Muscle layer of colon (tissue), 2 donors: ENCODE measurements around the gene PIGZ.
"Not testable (repeated sequence)": the region's sequence is repeated elsewhere in the genome, so short reads cannot be mapped to it uniquely, and the experiment has no call there.

Source experiments
- H3K27ac ChIP-seq: one replicate; pipeline ENCODE4 v1.7.0; 2013; ENCODE audit warnings: low read depth, mild to moderate bottlenecking, low read length, moderate library complexity
- H3K27me3 ChIP-seq, 2 donors: one replicate each; pipeline ENCODE4 v1.7.0; 2013; ENCODE audit warnings: low read length in 2 of 2, mild to moderate bottlenecking in 2 of 2; ENCODE audit not compliant: insufficient read depth in 2 of 2, control insufficient read depth in 1 of 2
- H3K36me3 ChIP-seq: one replicate; pipeline ENCODE4 v1.7.0; 2013; ENCODE audit warnings: mild to moderate bottlenecking, low read length; ENCODE audit not compliant: insufficient read depth
- H3K4me1 ChIP-seq: one replicate; pipeline ENCODE4 v1.7.0; 2013; ENCODE audit warnings: mild to moderate bottlenecking, low read length; ENCODE audit not compliant: insufficient read depth
- H3K4me3 ChIP-seq, 2 donors: one replicate each; pipeline ENCODE4 v1.7.0; 2013; ENCODE audit warnings: low read length in 2 of 2, low read depth in 1 of 2, mild to moderate bottlenecking in 1 of 2, moderate library complexity in 1 of 2
- H3K9ac ChIP-seq: one replicate; pipeline ENCODE4 v1.7.0; 2013; ENCODE audit warnings: low read length
- H3K9me3 ChIP-seq: one replicate; pipeline ENCODE4 v1.7.0; 2013; ENCODE audit warnings: mild to moderate bottlenecking, low read length
- donor health status: abdominal sarcoma.
- donor health status: Adenocarcinoma of cecum.

PIGZ gene

GRCh38 chr3:196962108-196962929 lies 6.3 kb downstream of the PIGZ start:
- no peaks in the 10 kb centered on the region for H3K9me3 ChIP-seq
- H3K27ac ChIP-seq: no peak overlapping the region
- no peak overlapping the region for H3K9ac ChIP-seq
- H3K27me3 ChIP-seq: no peaks in the 10 kb centered on the region
- no peaks in the 10 kb centered on the region for H3K4me1 ChIP-seq
- no peaks in the 10 kb centered on the region for H3K36me3 ChIP-seq
- H3K4me3 ChIP-seq: no peak overlapping the region

GRCh38 chr3:196954832-196955231 lies 13.8 kb downstream of the PIGZ start:
- Histone ChIP-seq H3K4me1 (no peaks in the 10 kb centered on the region), H3K27ac (no peak overlapping the region), H3K4me3 (no peak overlapping the region), H3K9me3 (no peaks in the 10 kb centered on the region), H3K9ac (no peak overlapping the region), H3K27me3 (no peaks in the 10 kb centered on the region), H3K36me3 (no peaks in the 10 kb centered on the region)

- Histone ChIP-seq H3K36me3 (no peaks in the 10 kb centered on the region), H3K27me3 (no peaks in the 10 kb centered on the region), H3K4me1 (no peaks in the 10 kb centered on the region), H3K9ac (no peak overlapping the region), H3K4me3 (no peak overlapping the region), H3K27ac (no peak overlapping the region), H3K9me3 (no peaks in the 10 kb centered on the region)
Measured at GRCh38 chr3:196951371-196951770, 17.3 kb downstream of the PIGZ start.

- no peaks in the 10 kb centered on the region for H3K9me3 ChIP-seq
- no peak overlapping the region for H3K4me3 ChIP-seq
Measured at GRCh38 chr3:196949750-196950149, 18.9 kb downstream of the PIGZ start.

GRCh38 chr3:196949285-196949619 lies 19.4 kb downstream of the PIGZ start:
- no peak overlapping the region for H3K9ac ChIP-seq
- H3K27ac ChIP-seq: no peak overlapping the region
- H3K36me3 ChIP-seq: no peaks in the 10 kb centered on the region
- no peaks in the 10 kb centered on the region for H3K27me3 ChIP-seq
- no peaks in the 10 kb centered on the region for H3K4me1 ChIP-seq
- H3K4me3 ChIP-seq: no peak overlapping the region
- H3K9me3 ChIP-seq: no peaks in the 10 kb centered on the region

More at GRCh38 chr3:196949750-196950149, 18.9 kb downstream of the PIGZ start:
- Histone ChIP-seq H3K27me3 (no peaks in the 10 kb centered on the region), H3K4me1 (no peaks in the 10 kb centered on the region), H3K36me3 (no peaks in the 10 kb centered on the region), H3K27ac (no peak overlapping the region), H3K9ac (no peak overlapping the region)

- Histone ChIP-seq H3K27me3 (no peaks in the 10 kb centered on the region), H3K36me3 (no peaks in the 10 kb centered on the region), H3K4me3 (no peak overlapping the region), H3K4me1 (peaks cover 2% of the 10 kb centered on the region), H3K9ac (no peak overlapping the region), H3K9me3 (no peaks in the 10 kb centered on the region), H3K27ac (no peak overlapping the region)
Measured at GRCh38 chr3:196948442-196949284, 20.0 kb downstream of the PIGZ start.

GRCh38 chr3:196947860-196948441 lies 20.7 kb downstream of the PIGZ start:
- Histone ChIP-seq H3K9me3 (no peaks in the 10 kb centered on the region), H3K27ac (no peak overlapping the region), H3K27me3 (no peaks in the 10 kb centered on the region), H3K36me3 (no peaks in the 10 kb centered on the region), H3K4me3 (no peak overlapping the region), H3K4me1 (peaks cover 8% of the 10 kb centered on the region), H3K9ac (no peak overlapping the region)

- no peaks in the 10 kb centered on the region for H3K27me3 ChIP-seq
- H3K27ac ChIP-seq: no peak overlapping the region
- H3K4me1 ChIP-seq: peaks cover 8% of the 10 kb centered on the region
- no peak overlapping the region for H3K4me3 ChIP-seq
- H3K9me3 ChIP-seq: no peaks in the 10 kb centered on the region
- H3K36me3 ChIP-seq: no peaks in the 10 kb centered on the region
- H3K9ac ChIP-seq: no peak overlapping the region
Measured at GRCh38 chr3:196947136-196947859, 21.3 kb downstream of the PIGZ start.

- not testable (repeated sequence) for H3K27ac ChIP-seq, H3K27me3 ChIP-seq, H3K9me3 ChIP-seq, H3K36me3 ChIP-seq, H3K9ac ChIP-seq
- peak overlapping the region in 1 of 2 donors; percentile 98 for H3K4me3 ChIP-seq
- peaks cover 13% of the 10 kb centered on the region for H3K4me1 ChIP-seq
Measured at GRCh38 chr3:196944037-196944790, 24.4 kb downstream of the PIGZ start.

GRCh38 chr3:196942915-196943277 lies 25.7 kb downstream of the PIGZ start:
- Histone ChIP-seq H3K36me3 (peaks cover 15% of the 10 kb centered on the region), H3K4me1 (peaks cover 13% of the 10 kb centered on the region), H3K27me3 (no peaks in the 10 kb centered on the region)

More at GRCh38 chr3:196942915-196943277, 25.7 kb downstream of the PIGZ start:
- H3K4me3 ChIP-seq: peak overlapping the region; percentile 66 to 98
- H3K9me3 ChIP-seq: no peaks in the 10 kb centered on the region
- peak overlapping the region; percentile 78 for H3K27ac ChIP-seq
- H3K9ac ChIP-seq: peak overlapping the region; percentile 50
